Sigmoid colon (tissue), 7 donors: ENCODE measurements around the gene KRTAP16-1. TPM values are rescaled to one million over a fixed set of nuclear protein-coding genes. Genes with fewer than 3 reads are reported as not detected.
"Not testable (repeated sequence)": the region's sequence is repeated elsewhere in the genome, so short reads cannot be mapped to it uniquely, and the experiment has no call there.

ENCODE experiments used
- DNase-seq: peaks from one replicate; pipeline ENCODE4 v3.0.0-alpha.2; 2019
- H3K27ac ChIP-seq, 4 donors: fragments of 200-600 bp; sonication (generic); one replicate each; pipeline ENCODE4 v1.5.1; 2016 to 2019; ENCODE audit warnings: mild to moderate bottlenecking in 1 of 4
- H3K27me3 ChIP-seq, 3 donors: fragments of 200-600 bp; sonication (generic); one replicate each; pipeline ENCODE4 v1.5.1; 2019; ENCODE audit warnings: mild to moderate bottlenecking in 1 of 3
- H3K36me3 ChIP-seq, 4 donors: fragments of 200-600 bp; sonication (generic); one replicate each; pipeline ENCODE4 v1.5.1; 2016 to 2019
- H3K4me1 ChIP-seq, 4 donors: fragments of 200-600 bp; sonication (generic); one replicate each; pipeline ENCODE4 v1.5.1; 2017 to 2019
- H3K4me3 ChIP-seq, 4 donors: fragments of 200-600 bp; sonication (generic); one replicate each; pipeline ENCODE4 v1.5.1; 2017 to 2019; ENCODE audit warnings: mild to moderate bottlenecking in 2 of 4, moderate library complexity in 1 of 4
- H3K9me3 ChIP-seq, 4 donors: fragments of 200-600 bp in 3 of 4; sonication (generic) in 3 of 4; one replicate each; pipeline versions ENCODE4 v1.5.1 to v1.6.1; 2013 to 2019
- CTCF ChIP-seq, 4 experiments: fragments of 450-650 bp in 3 of 4; fragments of 200-600 bp in 1 of 4; IDR thresholded peaks; one replicate each; pipeline ENCODE4 v1.5.1; 2016 to 2019; ENCODE audit warnings: antibody characterized with exemption in 4 of 4, mild to moderate bottlenecking in 3 of 4, moderate library complexity in 2 of 4
- EP300 ChIP-seq, 4 donors: sonication (generic); formaldehyde crosslinking; IDR thresholded peaks; one replicate each; pipeline ENCODE4 v1.6.1; 2017; ENCODE audit warnings: antibody characterized with exemption in 4 of 4
- POLR2A ChIP-seq, 2 donors: fragments of 450-650 bp; IDR thresholded peaks; one replicate each; pipeline ENCODE4 v1.6.1; 2016; ENCODE audit warnings: antibody characterized with exemption in 2 of 2, mild to moderate bottlenecking in 2 of 2, moderate library complexity in 2 of 2
- POLR2AphosphoS5 ChIP-seq, 4 donors: sonication (generic); formaldehyde crosslinking; IDR thresholded peaks; one replicate each; pipeline ENCODE4 v1.6.1; 2017; ENCODE audit warnings: antibody characterized with exemption in 4 of 4
- WGBS, 2 donors: extraction: QIAGEN DNeasy Blood & Tissue Kit; methylation state at CpG; one replicate each; pipeline ENCODE4 v1.1.7; 2013; 5-methylcytosine and 5-hydroxymethylcytosine counted together
- intact Hi-C: fragments of 100-400 bp; cut with DNase I; formaldehyde crosslinking; loops from one replicate; pipeline ENCODE4 v1.15.1; 2023
- polyA plus RNA-seq, 3 donors: library from polyadenylated mRNA; stranded (reverse); fragments of 200-250 nt; gene quantifications; one replicate each; pipeline ENCODE4 v1.2.3, GENCODE V29; 2013
- total RNA-seq, 4 donors: library from RNA; depleted of rRNA; stranded (reverse); fragments of >200 nt; gene quantifications; one replicate each; pipeline ENCODE4 v1.1.0, GENCODE V29; 2016
- donor health status: healthy with polysubstance abuse.
- donor health status: Bipolar disorder and iron deficiency.
- donor health status: healthy.

The KRTAP16-1 gene
- not detected for total RNA-seq
- polyA plus RNA-seq, result not detected

DNA sequence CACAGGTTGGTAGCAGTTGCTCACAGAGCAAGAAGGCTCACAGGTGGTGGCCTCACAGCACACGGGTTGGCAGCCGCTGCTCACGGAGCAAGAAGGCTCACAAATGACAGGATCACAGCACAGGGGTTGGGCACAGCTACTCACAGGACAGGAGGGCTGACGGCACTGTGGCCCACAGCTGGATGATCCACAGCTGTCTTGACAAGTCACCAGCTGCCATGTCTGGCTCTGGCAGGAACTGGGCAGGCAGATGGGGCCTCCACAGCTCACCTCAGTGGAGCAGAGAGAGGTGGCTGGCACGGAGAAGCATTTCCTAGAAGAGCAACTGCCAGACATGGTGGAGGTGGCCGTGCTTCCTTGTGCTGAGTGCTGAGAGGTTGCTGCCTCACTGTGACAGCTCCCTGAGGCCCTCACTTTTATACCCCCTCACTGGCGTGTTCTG is at the start of gene KRTAP16-1:
KRTAP16-1 (minus strand) TSS at position 392 of the 442 bp plus-strand sequence; CDS start at position 336, 56 bp downstream.
- no peaks in the 10 kb centered on the region for H3K27me3 ChIP-seq
- no peaks in the 10 kb centered on the region for H3K4me1 ChIP-seq
- no peaks in the 10 kb centered on the region for H3K9me3 ChIP-seq
- H3K36me3 ChIP-seq, result no peaks in the 10 kb centered on the region
- H3K4me3 ChIP-seq, result no peak within 1 kb of the TSS
- 43 to 74% methylated on average over 7 of the region's 7 CpGs for WGBS, 2 donors
- TF ChIP-seq CTCF (IDR thresholded peaks at IDR 0.05) (no peak), EP300 (IDR thresholded peaks at IDR 0.05) (no peak), POLR2AphosphoS5 (IDR thresholded peaks at IDR 0.05) (no peak), POLR2A (IDR thresholded peaks at IDR 0.05) (no peak)
- intact Hi-C loops, result no loop called here
- no peak for DNase-seq
- H3K27ac ChIP-seq, result no peak within 1 kb of the TSS

GRCh38 chr17:41354536-41354935 is 45.4 kb upstream of the KRTAP16-1 start:
- TF ChIP-seq EP300 (IDR thresholded peaks at IDR 0.05) (no peak), POLR2A (IDR thresholded peaks at IDR 0.05) (no peak), CTCF (IDR thresholded peaks at IDR 0.05) (no peak)
- H3K27ac ChIP-seq, result no peak overlapping the region
- intact Hi-C loops, result no loop called here
- WGBS, 2 donors, result 90% methylated on average over 4 of the region's 4 CpGs
- no peaks in the 10 kb centered on the region for H3K9me3 ChIP-seq
- no peak for DNase-seq
- no peaks in the 10 kb centered on the region for H3K4me1 ChIP-seq
- no peaks in the 10 kb centered on the region for H3K27me3 ChIP-seq
- no peak overlapping the region for H3K4me3 ChIP-seq
- H3K36me3 ChIP-seq, result no peaks in the 10 kb centered on the region

DNA sequence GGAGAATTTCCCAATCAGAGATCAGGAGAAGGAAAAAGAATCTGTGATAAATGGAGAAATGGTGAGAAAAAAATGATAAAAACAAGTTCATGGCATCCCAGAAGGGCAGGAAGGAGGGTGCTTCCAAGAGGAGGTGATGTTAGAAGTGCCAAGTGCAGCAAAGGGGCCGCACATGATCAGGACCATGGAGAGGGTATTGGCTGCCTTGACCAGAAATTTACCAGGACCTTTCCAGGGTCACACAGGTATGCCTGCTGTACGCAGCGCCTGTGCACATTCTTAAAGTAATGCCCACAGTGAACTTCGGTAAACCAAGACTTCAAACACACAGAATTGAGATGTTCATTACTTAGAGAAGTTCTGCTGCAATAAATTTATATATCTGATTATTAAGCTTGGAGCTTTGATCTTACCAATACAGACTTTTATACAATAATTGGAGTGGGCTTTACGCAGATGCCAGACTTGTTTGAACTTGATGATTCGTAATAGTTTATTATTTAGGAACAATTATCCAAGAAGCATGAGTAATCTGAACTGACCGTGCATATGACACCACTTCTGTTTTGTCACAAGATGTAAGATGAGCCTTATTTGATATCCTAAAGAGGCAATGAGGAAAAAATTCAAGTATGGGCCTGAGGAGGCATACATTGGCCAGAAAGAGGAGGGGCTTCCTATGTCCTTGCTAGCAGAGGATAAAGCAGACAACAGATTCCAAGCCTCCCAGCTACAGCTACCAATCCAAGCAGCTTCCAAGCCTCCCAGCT is 43.7 kb upstream of the KRTAP16-1 start:
- Histone ChIP-seq H3K27me3 (no peaks in the 10 kb centered on the region), H3K36me3 (no peaks in the 10 kb centered on the region), H3K27ac (no peak overlapping the region), H3K4me3 (no peak overlapping the region), H3K9me3 (no peaks in the 10 kb centered on the region), H3K4me1 (no peaks in the 10 kb centered on the region)
- DNase-seq, result no peak
- intact Hi-C loops, result no loop called here
- WGBS, 2 donors, result 79 to 80% methylated on average over 7 of the region's 7 CpGs
- TF ChIP-seq EP300 (IDR thresholded peaks at IDR 0.05) (no peak), POLR2A (IDR thresholded peaks at IDR 0.05) (no peak), CTCF (IDR thresholded peaks at IDR 0.05) (no peak), POLR2AphosphoS5 (IDR thresholded peaks at IDR 0.05) (no peak)

- Histone ChIP-seq H3K36me3 (no peaks in the 10 kb centered on the region), H3K27ac (no peak overlapping the region), H3K4me3 (no peak overlapping the region), H3K9me3 (no peaks in the 10 kb centered on the region), H3K27me3 (no peaks in the 10 kb centered on the region), H3K4me1 (no peaks in the 10 kb centered on the region)
- intact Hi-C loops, result no loop called here
- 91 to 93% methylated on average over 2 of the region's 2 CpGs for WGBS, 2 donors
- TF ChIP-seq POLR2A (IDR thresholded peaks at IDR 0.05), result no peak
- TF ChIP-seq CTCF (IDR thresholded peaks at IDR 0.05), result no peak
- TF ChIP-seq EP300 (IDR thresholded peaks at IDR 0.05), result no peak
- no peak for DNase-seq
Measured at GRCh38 chr17:41351177-41351576, 42.1 kb upstream of the KRTAP16-1 start.

DNA sequence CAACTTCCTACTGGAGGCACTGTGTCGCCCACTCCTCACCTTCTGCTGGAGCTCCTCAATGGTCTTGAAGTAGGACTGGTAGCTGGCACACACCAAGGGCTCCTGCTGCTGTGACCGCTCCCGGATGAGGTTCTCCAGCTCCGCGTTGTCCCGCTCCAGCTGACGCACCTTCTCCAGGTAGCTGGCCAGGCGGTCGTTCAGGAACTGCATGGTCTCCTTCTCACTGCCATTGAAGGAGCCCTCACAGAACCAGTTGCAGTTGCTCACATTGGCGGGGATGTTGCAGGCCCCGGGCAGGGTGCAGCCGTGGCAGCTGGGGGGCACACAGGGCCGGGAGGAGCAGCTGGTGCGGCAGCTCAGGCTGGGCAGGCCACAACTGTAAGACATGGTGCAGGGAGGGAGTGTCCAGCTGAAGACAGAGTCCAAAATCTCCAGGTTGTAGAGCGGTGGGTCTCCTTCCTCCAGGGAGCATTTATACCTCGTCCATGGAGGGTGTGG is 41.3 kb upstream of the KRTAP16-1 start, which contains the start of gene KRT33A:
KRT33A (minus strand) TSS at position 448 of the 498 bp plus-strand sequence; CDS start at position 387, 61 bp downstream.
- DNase-seq, H3K4me1 ChIP-seq, intact Hi-C loops, H3K4me3 ChIP-seq, H3K9me3 ChIP-seq, H3K27ac ChIP-seq, H3K36me3 ChIP-seq, H3K27me3 ChIP-seq: not testable (repeated sequence)
- 87 to 91% methylated on average over 16 of the region's 16 CpGs for WGBS, 2 donors
